GM12872 (cell line): ENCODE measurements around the gene DOK6.

Experiments used
- TF ChIP-seq, protein P1 (sequence below): IDR thresholded peaks from 3 replicates; pipeline ENCODE4 v1.5.1; 2011; ENCODE audit warnings: low read depth, mild to moderate bottlenecking, low read length, moderate library complexity; ENCODE audit not compliant: insufficient read depth

DOK6 gene

DNA sequence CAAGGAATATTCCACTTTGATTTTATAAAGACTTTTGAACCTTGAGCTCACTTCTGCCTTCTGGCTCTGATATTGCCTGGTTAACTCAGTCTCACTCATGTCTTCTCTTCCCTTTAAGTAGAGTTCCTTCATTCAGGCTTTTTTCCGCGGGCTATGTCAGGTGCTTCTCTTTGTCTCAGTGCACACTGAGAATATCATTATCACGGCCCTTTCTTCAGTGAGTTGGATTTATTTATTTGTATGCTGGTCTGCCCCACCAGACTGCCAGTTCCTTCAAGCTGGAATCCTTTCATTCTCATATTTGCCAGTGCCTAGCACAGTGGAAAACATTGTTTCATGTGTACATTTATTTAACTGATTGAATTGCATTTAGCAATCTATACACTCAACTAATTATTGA is 136.5 kb downstream of the DOK6 start:
- TF ChIP-seq, protein P1, sequence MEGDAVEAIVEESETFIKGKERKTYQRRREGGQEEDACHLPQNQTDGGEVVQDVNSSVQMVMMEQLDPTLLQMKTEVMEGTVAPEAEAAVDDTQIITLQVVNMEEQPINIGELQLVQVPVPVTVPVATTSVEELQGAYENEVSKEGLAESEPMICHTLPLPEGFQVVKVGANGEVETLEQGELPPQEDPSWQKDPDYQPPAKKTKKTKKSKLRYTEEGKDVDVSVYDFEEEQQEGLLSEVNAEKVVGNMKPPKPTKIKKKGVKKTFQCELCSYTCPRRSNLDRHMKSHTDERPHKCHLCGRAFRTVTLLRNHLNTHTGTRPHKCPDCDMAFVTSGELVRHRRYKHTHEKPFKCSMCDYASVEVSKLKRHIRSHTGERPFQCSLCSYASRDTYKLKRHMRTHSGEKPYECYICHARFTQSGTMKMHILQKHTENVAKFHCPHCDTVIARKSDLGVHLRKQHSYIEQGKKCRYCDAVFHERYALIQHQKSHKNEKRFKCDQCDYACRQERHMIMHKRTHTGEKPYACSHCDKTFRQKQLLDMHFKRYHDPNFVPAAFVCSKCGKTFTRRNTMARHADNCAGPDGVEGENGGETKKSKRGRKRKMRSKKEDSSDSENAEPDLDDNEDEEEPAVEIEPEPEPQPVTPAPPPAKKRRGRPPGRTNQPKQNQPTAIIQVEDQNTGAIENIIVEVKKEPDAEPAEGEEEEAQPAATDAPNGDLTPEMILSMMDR: no peak

DNA sequence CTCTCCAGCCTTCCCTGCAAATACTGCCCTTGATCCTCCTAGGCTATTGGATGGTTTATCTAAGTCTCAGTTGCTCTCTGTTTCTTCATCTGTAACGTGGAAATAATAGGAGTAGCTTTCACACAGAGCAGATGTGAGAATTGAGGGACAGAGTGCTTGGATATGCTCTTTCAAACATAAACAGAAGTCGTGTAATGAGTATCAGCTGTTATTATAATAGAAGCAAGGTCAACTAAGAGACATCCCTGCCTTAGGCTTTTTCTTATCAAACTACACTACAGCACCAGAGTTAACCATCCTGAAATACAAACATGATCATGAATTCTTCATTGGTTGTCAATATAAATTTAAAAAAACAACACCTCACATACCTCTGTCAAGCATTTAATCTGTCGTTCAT is 138.2 kb downstream of the DOK6 start:
- TF ChIP-seq, protein P1: no peak

DNA sequence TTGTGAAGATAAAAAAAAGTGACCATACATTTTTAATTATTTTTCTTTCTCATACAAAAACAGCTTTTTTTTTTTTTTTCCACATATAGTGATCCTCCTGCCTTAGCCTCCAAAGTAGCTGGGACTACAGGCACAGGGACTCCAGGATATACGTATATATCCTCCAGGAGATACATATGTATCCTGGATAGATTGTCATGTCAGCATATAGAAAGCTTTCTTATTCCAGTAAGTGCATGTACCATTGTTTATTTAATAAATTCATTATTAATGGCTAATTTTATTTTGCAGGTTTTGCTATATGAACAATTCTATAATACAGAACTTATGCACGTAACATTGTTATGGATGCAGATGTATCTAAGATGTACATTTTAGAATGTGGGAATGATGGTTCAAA is 138.7 kb downstream of the DOK6 start:
- TF ChIP-seq, protein P1: no peak

DNA sequence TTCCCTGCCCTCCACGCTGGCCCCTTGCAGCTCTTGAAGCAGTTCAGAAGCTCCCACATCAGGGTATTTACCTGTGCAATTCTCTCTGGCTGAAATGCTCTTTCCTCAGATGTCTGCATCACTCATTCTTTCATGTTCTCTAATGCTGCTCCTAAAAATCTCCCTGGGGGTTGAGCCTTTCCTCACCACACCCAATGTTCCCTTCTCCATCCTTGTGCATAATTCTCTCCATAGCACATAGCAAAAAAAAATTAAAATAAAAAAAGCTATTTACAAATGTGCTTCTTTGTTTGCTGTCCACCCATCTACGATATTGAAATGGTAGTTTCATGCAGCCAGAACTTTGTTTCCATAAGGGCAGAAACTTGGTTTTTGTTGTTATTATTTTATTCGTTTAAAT is 155.5 kb downstream of the DOK6 start:
- TF ChIP-seq, protein P1: no peak

DNA sequence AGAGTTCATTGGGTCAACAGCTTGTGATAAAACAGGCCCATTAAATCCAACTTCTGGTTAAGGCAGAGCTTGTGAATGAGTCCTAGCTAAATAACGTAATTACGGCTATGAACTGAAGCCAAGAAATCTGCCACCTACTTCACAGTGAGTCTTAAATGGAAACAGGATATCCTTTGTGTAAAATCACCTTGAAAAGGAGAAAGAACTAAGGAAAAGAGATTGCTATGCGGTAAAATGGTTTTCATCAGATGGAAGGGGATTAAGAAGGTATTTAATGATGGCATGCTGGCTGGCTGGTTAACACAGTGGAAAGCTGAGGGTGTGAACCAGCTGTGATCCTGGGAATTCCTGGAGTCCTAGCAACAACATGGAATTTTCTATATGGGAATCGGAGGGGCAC is 156.6 kb downstream of the DOK6 start:
- TF ChIP-seq, protein P1: no peak

DNA sequence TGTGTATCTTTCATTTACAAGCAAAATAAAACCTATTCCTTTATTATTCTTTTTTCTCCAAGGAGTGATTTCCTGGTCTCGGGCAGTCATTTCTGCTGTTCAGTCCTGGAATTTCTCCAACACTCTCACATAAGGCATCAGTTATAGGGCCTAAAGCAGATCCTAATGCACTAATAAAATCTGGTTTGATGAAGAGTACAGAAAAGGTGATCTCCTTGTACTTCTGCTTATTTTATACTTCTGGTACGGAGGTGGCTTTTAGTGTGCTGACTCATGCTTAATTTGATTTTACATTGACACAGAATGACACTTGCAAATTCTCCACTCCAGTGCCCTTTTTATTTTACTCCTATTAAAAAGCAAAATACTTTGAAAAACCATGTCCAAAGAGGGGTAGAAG is 157.4 kb downstream of the DOK6 start:
- TF ChIP-seq, protein P1: no peak

DNA sequence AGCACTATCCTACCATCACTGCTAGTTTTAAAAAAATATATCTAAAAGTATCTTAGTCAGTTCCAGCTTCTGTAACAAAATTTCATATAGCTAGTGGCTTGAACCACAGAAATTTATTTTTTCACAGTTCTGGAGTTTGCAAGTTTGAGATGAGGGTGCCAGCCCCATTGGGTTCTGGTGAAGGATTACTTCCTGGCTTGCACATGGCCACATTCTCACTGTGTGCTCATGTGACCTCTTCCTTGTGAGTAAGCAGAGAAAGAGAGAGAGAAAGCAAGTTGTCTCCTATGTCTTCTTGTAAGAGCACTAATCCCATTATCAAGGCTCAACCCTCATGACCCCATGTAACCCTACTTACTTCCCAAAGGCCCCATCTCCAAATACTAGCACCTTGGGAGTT is 158.9 kb downstream of the DOK6 start:
- TF ChIP-seq, protein P1: no peak

DNA sequence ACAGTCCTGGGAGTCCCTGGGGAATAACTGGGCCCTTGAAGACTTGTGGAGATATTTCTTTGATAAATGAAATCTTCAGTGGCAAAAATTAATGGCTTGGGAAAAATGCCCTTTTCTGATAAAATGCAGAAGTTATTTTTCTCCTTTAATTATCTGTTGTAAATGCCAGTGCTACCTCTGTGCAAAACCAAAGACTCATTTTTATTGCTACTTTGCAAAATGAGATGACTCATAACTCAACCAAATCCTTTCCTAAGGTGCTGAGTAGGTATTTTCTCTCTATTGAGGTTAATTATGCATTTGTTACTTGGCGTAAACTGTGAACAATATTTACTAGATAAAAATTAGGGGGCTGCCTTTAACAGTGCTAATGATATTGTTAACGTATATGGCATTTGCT is 163.9 kb downstream of the DOK6 start:
- TF ChIP-seq, protein P1: no peak
